Measurements from ENCODE around the gene TEX2.
A peak's percentile ranks its signal among the peaks of the same experiment; 100 is the strongest.

The TEX2 gene, protein sequence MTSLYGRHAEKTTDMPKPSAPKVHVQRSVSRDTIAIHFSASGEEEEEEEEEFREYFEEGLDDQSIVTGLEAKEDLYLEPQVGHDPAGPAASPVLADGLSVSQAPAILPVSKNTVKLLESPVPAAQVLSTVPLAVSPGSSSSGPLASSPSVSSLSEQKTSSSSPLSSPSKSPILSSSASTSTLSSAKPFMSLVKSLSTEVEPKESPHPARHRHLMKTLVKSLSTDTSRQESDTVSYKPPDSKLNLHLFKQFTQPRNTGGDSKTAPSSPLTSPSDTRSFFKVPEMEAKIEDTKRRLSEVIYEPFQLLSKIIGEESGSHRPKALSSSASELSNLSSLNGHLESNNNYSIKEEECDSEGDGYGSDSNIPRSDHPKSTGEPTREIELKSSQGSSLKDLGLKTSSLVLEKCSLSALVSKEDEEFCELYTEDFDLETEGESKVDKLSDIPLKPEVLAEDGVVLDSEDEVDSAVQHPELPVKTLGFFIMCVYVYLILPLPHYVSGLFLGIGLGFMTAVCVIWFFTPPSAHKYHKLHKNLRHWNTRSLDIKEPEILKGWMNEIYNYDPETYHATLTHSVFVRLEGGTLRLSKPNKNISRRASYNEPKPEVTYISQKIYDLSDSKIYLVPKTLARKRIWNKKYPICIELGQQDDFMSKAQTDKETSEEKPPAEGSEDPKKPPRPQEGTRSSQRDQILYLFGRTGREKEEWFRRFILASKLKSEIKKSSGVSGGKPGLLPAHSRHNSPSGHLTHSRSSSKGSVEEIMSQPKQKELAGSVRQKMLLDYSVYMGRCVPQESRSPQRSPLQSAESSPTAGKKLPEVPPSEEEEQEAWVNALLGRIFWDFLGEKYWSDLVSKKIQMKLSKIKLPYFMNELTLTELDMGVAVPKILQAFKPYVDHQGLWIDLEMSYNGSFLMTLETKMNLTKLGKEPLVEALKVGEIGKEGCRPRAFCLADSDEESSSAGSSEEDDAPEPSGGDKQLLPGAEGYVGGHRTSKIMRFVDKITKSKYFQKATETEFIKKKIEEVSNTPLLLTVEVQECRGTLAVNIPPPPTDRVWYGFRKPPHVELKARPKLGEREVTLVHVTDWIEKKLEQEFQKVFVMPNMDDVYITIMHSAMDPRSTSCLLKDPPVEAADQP

GRCh38 chr17:64263000-64263766, at the start of gene TEX2:
Gene TEX2 (minus strand): TSS chr17:64263260. CDS start chr17:64214217, 49,043 bp downstream.
- peak; percentile 81 for DNase-seq (ENCODE audit: low read depth, low spot score)
- TF ChIP-seq CTCF (IDR thresholded peaks at IDR 0.05; ENCODE audit: low read depth, low read length): no peak
- in situ Hi-C loops (cut with HindIII; ENCODE audit: low sequenced_read_pairs): no loop called here

DNA sequence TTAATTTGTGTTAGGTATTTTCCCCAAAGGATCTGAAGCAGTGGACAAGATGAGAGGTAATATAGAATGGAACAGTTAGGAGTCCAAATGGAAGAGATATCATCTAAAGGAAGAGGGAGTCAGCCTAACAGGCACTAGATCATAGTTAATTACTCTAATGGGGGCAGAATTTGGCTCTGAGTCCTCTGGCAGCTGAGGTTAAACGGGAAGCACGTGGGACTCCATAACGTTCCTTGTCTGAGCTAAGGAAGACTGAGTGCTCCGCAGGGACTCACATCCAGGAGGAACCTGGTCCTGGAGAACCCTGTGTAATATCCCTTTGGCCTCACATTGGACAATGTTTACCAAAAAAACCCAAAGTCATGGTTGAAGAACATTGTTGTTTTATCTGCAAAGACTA, 46.6 kb upstream of the TEX2 start:
- no peak overlapping the region for H3K4me3 ChIP-seq (ENCODE audit: low read depth, low read length)
- TF ChIP-seq CTCF (IDR thresholded peaks at IDR 0.05; ENCODE audit: low read depth, low read length): no peak
- DNase-seq (ENCODE audit: low read depth, low spot score): no peak
- in situ Hi-C loops (cut with HindIII; ENCODE audit: low sequenced_read_pairs): no loop called here

More at GRCh38 chr17:64263000-64263766, at the start of gene TEX2:
- peak within 1 kb of the TSS; percentile 68 for H3K4me3 ChIP-seq (ENCODE audit: low read depth, low read length)

- in situ Hi-C loops (cut with HindIII; ENCODE audit: low sequenced_read_pairs): no loop called here
- H3K4me3 ChIP-seq (ENCODE audit: low read depth, low read length): no peak overlapping the region
- no peak for DNase-seq (ENCODE audit: low read depth, low spot score)
- TF ChIP-seq CTCF (IDR thresholded peaks at IDR 0.05; ENCODE audit: low read depth, low read length): no peak
These were observed 46.0 kb upstream of the TEX2 start for GRCh38 chr17:64309021-64309420.

GRCh38 chr17:64306850-64307463, 43.9 kb upstream of the TEX2 start:
- in situ Hi-C loops (cut with HindIII; ENCODE audit: low sequenced_read_pairs): no loop called here
- TF ChIP-seq CTCF (IDR thresholded peaks at IDR 0.05; ENCODE audit: low read depth, low read length): peak; percentile 80
- peak; percentile 66 for DNase-seq (ENCODE audit: low read depth, low spot score)
- no peak overlapping the region for H3K4me3 ChIP-seq (ENCODE audit: low read depth, low read length)

- TF ChIP-seq CTCF (IDR thresholded peaks at IDR 0.05; ENCODE audit: low read depth, low read length): no peak
- no peak for DNase-seq (ENCODE audit: low read depth, low spot score)
- no peak overlapping the region for H3K4me3 ChIP-seq (ENCODE audit: low read depth, low read length)
- in situ Hi-C loops (cut with HindIII; ENCODE audit: low sequenced_read_pairs): no loop called here
These were observed 41.5 kb upstream of the TEX2 start for GRCh38 chr17:64304551-64304950.

Data from astrocyte of the spinal cord (primary cell).